WTC11 (cell line): ENCODE measurements around the gene SEC16A. TPM values are rescaled to one million over a fixed set of nuclear protein-coding genes. Genes with fewer than 3 reads are reported as not detected.

Experiments used
- ATAC-seq: fragments of 200-7000 bp; cut with Tn5 transposase; 2 replicates; pipeline ENCODE4 v1.10.0; 2021; ENCODE audit warnings: mild to moderate bottlenecking, moderate library complexity
- CTCF ChIA-PET: fragments of 300-600 bp; sonication (Branson Sonifier 250); formaldehyde crosslinking; loops from one replicate; lab custom pipeline; 2021; ENCODE audit warnings: antibody characterized with exemption; lab: Charles Lee
- POLR2A ChIA-PET: fragments of 350-600 bp; sonication (Branson Sonifier 250); formaldehyde crosslinking; loops from one replicate; lab custom pipeline; 2021; ENCODE audit warnings: antibody characterized with exemption; lab: Charles Lee
- DNase-seq: peaks from one replicate; pipeline ENCODE4 v3.0.0; 2021; ENCODE audit warnings: low spot score
- H3K27ac Mint-ChIP-seq: 2 replicates; pipeline ENCODE4 v1.8.0; 2021; ENCODE audit warnings: mixed read lengths
- H3K27me3 Mint-ChIP-seq: 2 replicates; pipeline ENCODE4 v1.8.0; 2021; ENCODE audit warnings: low read depth, mild to moderate bottlenecking, moderate library complexity, mixed read lengths
- H3K36me3 Mint-ChIP-seq: 2 replicates; pipeline ENCODE4 v1.8.0; 2021; ENCODE audit warnings: mixed read lengths
- H3K4me1 Mint-ChIP-seq: 2 replicates; pipeline ENCODE4 v1.8.0; 2022; ENCODE audit warnings: mixed read lengths
- H3K4me3 Mint-ChIP-seq: 2 replicates; pipeline ENCODE4 v1.8.0; 2021; ENCODE audit warnings: mild to moderate bottlenecking, moderate library complexity, mixed read lengths
- H3K9me3 Mint-ChIP-seq: 2 replicates; pipeline ENCODE4 v1.8.0; 2021; ENCODE audit warnings: mixed read lengths
- AR ChIP-seq: fragments of 250-450 bp; sonication (Bioruptor Pico); IDR thresholded peaks from 2 replicates; pipeline ENCODE4 v1.9.0; 2021; ENCODE audit warnings: mild to moderate bottlenecking
- ATF3 ChIP-seq: sonication (generic); formaldehyde crosslinking; conservative IDR thresholded peaks from 2 replicates; pipeline ENCODE4 v1.8.1; 2022; ENCODE audit warnings: mild to moderate bottlenecking, missing genetic modification reagents
- CREB1 ChIP-seq: sonication (generic); formaldehyde crosslinking; IDR thresholded peaks from 2 replicates; pipeline ENCODE4 v1.8.0; 2023; ENCODE audit warnings: mild to moderate bottlenecking, missing genetic modification reagents
- CTCF ChIP-seq: fragments of 200-600 bp; IDR thresholded peaks from 2 replicates; pipeline ENCODE4 v1.8.0; 2022; ENCODE audit warnings: antibody characterized with exemption
- EMX1 ChIP-seq: fragments of 250-450 bp; sonication (Bioruptor Pico); IDR thresholded peaks from 2 replicates; pipeline ENCODE4 v1.8.0; 2021; ENCODE audit warnings: mild to moderate bottlenecking
- GABPB1 ChIP-seq: sonication (generic); formaldehyde crosslinking; IDR thresholded peaks from 2 replicates; pipeline ENCODE4 v1.8.1; 2023; ENCODE audit warnings: mild to moderate bottlenecking, missing genetic modification reagents
- KAT7 ChIP-seq: sonication (generic); formaldehyde crosslinking; IDR thresholded peaks from 2 replicates; pipeline ENCODE4 v1.8.1; 2023; ENCODE audit warnings: missing genetic modification reagents, mild to moderate bottlenecking, borderline replicate concordance
- MAX ChIP-seq: sonication (generic); formaldehyde crosslinking; IDR thresholded peaks from 2 replicates; pipeline ENCODE4 v1.8.0; 2022; ENCODE audit warnings: mild to moderate bottlenecking, missing genetic modification reagents
- MXD4 ChIP-seq: fragments of 250-450 bp; sonication (Bioruptor Pico); IDR thresholded peaks from 2 replicates; pipeline ENCODE4 v1.8.0; 2021; ENCODE audit warnings: mild to moderate bottlenecking, moderate library complexity, borderline replicate concordance
- NR1H2 ChIP-seq: sonication (generic); formaldehyde crosslinking; IDR thresholded peaks from 2 replicates; pipeline ENCODE4 v1.9.0; 2021; ENCODE audit warnings: mild to moderate bottlenecking, moderate library complexity, missing genetic modification reagents
- NR2C2 ChIP-seq: sonication (generic); formaldehyde crosslinking; IDR thresholded peaks from 2 replicates; pipeline ENCODE4 v1.8.0; 2022; ENCODE audit warnings: mild to moderate bottlenecking, missing genetic modification reagents
- RELA ChIP-seq: sonication (generic); formaldehyde crosslinking; IDR thresholded peaks from 2 replicates; pipeline ENCODE4 v1.8.1; 2022; ENCODE audit warnings: missing genetic modification reagents, mild to moderate bottlenecking, borderline replicate concordance
- SMAD4 ChIP-seq: sonication (generic); formaldehyde crosslinking; IDR thresholded peaks from 2 replicates; pipeline ENCODE4 v1.8.0; 2022; ENCODE audit warnings: mild to moderate bottlenecking, missing genetic modification reagents
- STAT6 ChIP-seq: sonication (generic); formaldehyde crosslinking; conservative IDR thresholded peaks from 2 replicates; pipeline ENCODE4 v1.8.1; 2023; ENCODE audit warnings: mild to moderate bottlenecking, low read depth, missing genetic modification reagents, moderate library complexity
- TP53 ChIP-seq: sonication (generic); formaldehyde crosslinking; IDR thresholded peaks from 2 replicates; pipeline ENCODE4 v1.8.1; 2023; ENCODE audit warnings: mild to moderate bottlenecking, missing genetic modification reagents
- ZBTB43 ChIP-seq: sonication (generic); formaldehyde crosslinking; IDR thresholded peaks from 2 replicates; pipeline ENCODE4 v1.8.1; 2023; ENCODE audit warnings: mild to moderate bottlenecking, missing genetic modification reagents
- ZNF138 ChIP-seq: sonication (generic); formaldehyde crosslinking; conservative IDR thresholded peaks from 2 replicates; pipeline ENCODE4 v1.8.1; 2022; ENCODE audit warnings: mild to moderate bottlenecking, moderate library complexity, missing genetic modification reagents
- ZNF232 ChIP-seq: sonication (generic); formaldehyde crosslinking; IDR thresholded peaks from 2 replicates; pipeline ENCODE4 v1.8.0; 2022; ENCODE audit warnings: mild to moderate bottlenecking, missing genetic modification reagents
- ZNF423 ChIP-seq: fragments of 250-450 bp; sonication (Bioruptor Pico); IDR thresholded peaks from 2 replicates; pipeline ENCODE4 v2.1.2; 2022; ENCODE audit warnings: mild to moderate bottlenecking, moderate library complexity
- ZNF671 ChIP-seq: fragments of 250-450 bp; sonication (Bioruptor Pico); IDR thresholded peaks from 2 replicates; pipeline ENCODE4 v1.8.0; 2021; ENCODE audit warnings: mild to moderate bottlenecking
- total RNA-seq: library from RNA; stranded (reverse); gene quantifications from 3 replicates; pipeline ENCODE4 v1.2.3, GENCODE V29; 2021

Gene SEC16A
- total RNA-seq, 1 experiment from 2014 or later: 70.9 TPM

GRCh38 chr9:136470356-136470755 is 12.5 kb downstream of the SEC16A start:
- Mint-ChIP-seq H3K4me3 (no peak overlapping the region), H3K9me3 (no peaks in the 10 kb centered on the region), H3K4me1 (no peaks in the 10 kb centered on the region), H3K27ac (no peak overlapping the region), H3K27me3 (no peaks in the 10 kb centered on the region), H3K36me3 (peaks cover 62% of the 10 kb centered on the region)
- CTCF ChIA-PET: interaction anchor here (0.9 kb wide), 1 partner anchor 15 kb away, joined by 3 read pairs; no protein-coding TSS in a partner anchor
- POLR2A ChIA-PET: no interaction called here
- ATAC-seq (no peak), DNase-seq (no peak)
- TF ChIP-seq NR1H2 (CRISPR knock-in tag): no peak
- no peak for TF ChIP-seq NR2C2
- TF ChIP-seq EMX1 (CRISPR knock-in tag): no peak
- TF ChIP-seq GABPB1: no peak
- TF ChIP-seq CREB1 (CRISPR knock-in tag): no peak
- TF ChIP-seq AR (CRISPR knock-in tag): no peak
- no peak for TF ChIP-seq RELA (CRISPR knock-in tag)
- TF ChIP-seq ATF3 (CRISPR knock-in tag): no peak
- no peak for TF ChIP-seq MXD4
- no peak for TF ChIP-seq KAT7 (CRISPR knock-in tag)
- TF ChIP-seq ZNF232 (CRISPR knock-in tag): no peak
- TF ChIP-seq MAX (CRISPR knock-in tag): no peak
- no peak for TF ChIP-seq CTCF
- no peak for TF ChIP-seq ZBTB43 (CRISPR knock-in tag)
- no peak for TF ChIP-seq ZNF671 (CRISPR knock-in tag)
- no peak for TF ChIP-seq ZNF138 (CRISPR knock-in tag)
- TF ChIP-seq ZNF423: no peak
- no peak for TF ChIP-seq TP53 (CRISPR knock-in tag)
- TF ChIP-seq STAT6 (CRISPR knock-in tag): no peak
- TF ChIP-seq SMAD4 (CRISPR knock-in tag): no peak
